HepG2 (cell line): ENCODE measurements around the gene WDR49. TPM values are rescaled to one million over a fixed set of nuclear protein-coding genes. Genes with fewer than 3 reads are reported as not detected.

Source experiments
- ATAC-seq: fragments of 200-7000 bp; cut with Tn5 transposase; 3 replicates; pipeline ENCODE4 v1.9.1; 2020; ENCODE audit warnings: mild to moderate bottlenecking, moderate library complexity
- BruUV-seq: library from RNA; stranded (reverse); fragments of 400-500 nt; replicated peaks from 2 replicates; lab custom pipeline; 2021; lab: Mats Ljungman, UMichigan
- CTCF ChIA-PET: fragments of 300-600 bp; formaldehyde crosslinking; extraction: SDS; loops from one replicate; lab custom pipeline; 2021; ENCODE audit warnings: low total read pairs, inconsistent platforms, low intra/inter-chr PET ratio; lab: Yijun Ruan, JAX
- POLR2A ChIA-PET: fragments of 350-600 bp; sonication (Branson Sonifier 250); formaldehyde crosslinking; loops from one replicate; lab custom pipeline; 2020; ENCODE audit warnings: antibody characterized with exemption, inconsistent platforms; lab: Yijun Ruan, JAX
- DNase-seq: peaks from one replicate; pipeline ENCODE4 v3.0.0-alpha.2; 2015; ENCODE audit warnings: low spot score
- FAIRE-seq: peaks from 3 replicates; lab custom pipeline; 2011; peaks lifted over from hg19 to GRCh38; lab: Jason Lieb, UNC
- H2AFZ ChIP-seq: one replicate; pipeline ENCODE4 v1.6.1; 2011; ENCODE audit warnings: low read length, inconsistent platforms
- H3K27ac ChIP-seq: fragments of 300-600 bp; 3 replicates; pipeline ENCODE4 v1.8.0; 2011; ENCODE audit warnings: mixed run types, mild to moderate bottlenecking, mixed read lengths, low read length, inconsistent platforms; ENCODE audit not compliant: insufficient read depth; ENCODE audit errors: extremely low read length
- H3K27me3 ChIP-seq, 2 experiments: fragments of 200-600 bp in 1 of 2; 2 replicates in 1 of 2; 3 replicates in 1 of 2; pipeline versions ENCODE4 v1.6.0 to v1.8.0; 2011; ENCODE audit warnings: low read length in 2 of 2, mild to moderate bottlenecking in 2 of 2, moderate library complexity in 2 of 2, inconsistent platforms in 1 of 2; ENCODE audit not compliant: insufficient read depth in 2 of 2, control insufficient read depth in 1 of 2
- H3K36me3 ChIP-seq, 2 experiments: fragments of 200-600 bp in 1 of 2; replicated peaks in 1 of 2; 2 replicates in 1 of 2; 3 replicates in 1 of 2; pipeline versions ENCODE4 v1.5.1 to v1.8.0; 2011; ENCODE audit warnings: low read length in 2 of 2, inconsistent platforms in 1 of 2; ENCODE audit not compliant: insufficient read depth in 2 of 2, control insufficient read depth in 1 of 2
- H3K4me1 ChIP-seq: 2 replicates; pipeline ENCODE4 v1.5.1; 2012; ENCODE audit warnings: low read length, inconsistent platforms; ENCODE audit not compliant: insufficient read depth
- H3K4me2 ChIP-seq: 2 replicates; pipeline ENCODE4 v1.6.0; 2011; ENCODE audit warnings: low read depth, low read length, inconsistent platforms
- H3K4me3 ChIP-seq, 3 experiments: fragments of 200-600 bp in 1 of 3; sonication (generic), shearing (Covaris generic) in 1 of 3; replicated peaks in 1 of 3; 2 replicates each; pipeline ENCODE4 v1.5.1; 2011 to 2016; ENCODE audit warnings: low read length in 3 of 3, inconsistent platforms in 2 of 3, low read depth in 2 of 3, mild to moderate bottlenecking in 2 of 3, control low read depth in 1 of 3, mixed read lengths in 1 of 3; ENCODE audit not compliant: insufficient read depth in 1 of 3
- H3K79me2 ChIP-seq: one replicate; pipeline ENCODE4 v1.6.1; 2011; ENCODE audit warnings: low read length, inconsistent platforms; ENCODE audit not compliant: insufficient read depth
- H3K9ac ChIP-seq: 2 replicates; pipeline ENCODE4 v1.6.0; 2011; ENCODE audit warnings: mild to moderate bottlenecking, low read depth, low read length, inconsistent platforms; ENCODE audit not compliant: insufficient read depth
- H3K9me3 ChIP-seq: 2 replicates; pipeline ENCODE4 v1.5.1; 2012; ENCODE audit warnings: mild to moderate bottlenecking, low read length
- H4K20me1 ChIP-seq: 2 replicates; pipeline ENCODE4 v1.6.0; 2011; ENCODE audit warnings: inconsistent platforms, mild to moderate bottlenecking, low read length, moderate library complexity; ENCODE audit not compliant: insufficient read depth
- ATF6 ChIP-seq: sonication (generic); formaldehyde crosslinking; conservative IDR thresholded peaks from 2 replicates; pipeline ENCODE4 v1.4.0; 2020; ENCODE audit warnings: missing genetic modification reagents
- CTCF ChIP-seq: sonication (generic); formaldehyde crosslinking; IDR thresholded peaks from 2 replicates; pipeline ENCODE4 v1.5.0; 2020; ENCODE audit warnings: mild to moderate bottlenecking, missing genetic modification reagents, moderate library complexity
- EED ChIP-seq: sonication (generic); formaldehyde crosslinking; IDR thresholded peaks from 2 replicates; pipeline ENCODE4 v1.5.0; 2020; ENCODE audit warnings: mild to moderate bottlenecking, missing genetic modification reagents
- MLXIP ChIP-seq: sonication (generic); formaldehyde crosslinking; IDR thresholded peaks from 2 replicates; pipeline ENCODE4 v1.9.0; 2021; ENCODE audit warnings: missing genetic modification reagents, borderline replicate concordance
- MTERF4 ChIP-seq: sonication (generic); formaldehyde crosslinking; IDR thresholded peaks from 2 replicates; pipeline ENCODE4 v1.8.0; 2023; ENCODE audit warnings: mild to moderate bottlenecking, missing genetic modification reagents
- PBX3 ChIP-seq: sonication (generic); formaldehyde crosslinking; IDR thresholded peaks from 2 replicates; pipeline ENCODE4 v1.8.1; 2023; ENCODE audit warnings: missing genetic modification reagents, inconsistent platforms, borderline replicate concordance
- ZBTB4 ChIP-seq: sonication (generic); formaldehyde crosslinking; IDR thresholded peaks from 2 replicates; pipeline ENCODE4 v1.4.0; 2020; ENCODE audit warnings: missing genetic modification reagents, mild to moderate bottlenecking, borderline replicate concordance
- ZMYM4 ChIP-seq: sonication (generic); formaldehyde crosslinking; IDR thresholded peaks from 2 replicates; pipeline ENCODE4 v1.8.1; 2023; ENCODE audit warnings: mild to moderate bottlenecking, missing genetic modification reagents
- ZNF446 ChIP-seq: sonication (generic); formaldehyde crosslinking; IDR thresholded peaks from 2 replicates; pipeline ENCODE4 v1.5.0; 2020; ENCODE audit warnings: mild to moderate bottlenecking, missing genetic modification reagents
- ZNF713 ChIP-seq: sonication (generic); formaldehyde crosslinking; IDR thresholded peaks from 2 replicates; pipeline ENCODE4 v1.4.0; 2020; ENCODE audit warnings: mild to moderate bottlenecking, missing genetic modification reagents
- WGBS: methylation state at CpG from one replicate; pipeline ENCODE4 v1.1.6; 2017; ENCODE audit warnings: low lambda C conversion rate; 5-methylcytosine and 5-hydroxymethylcytosine counted together
- in situ Hi-C: cut with HindIII; loops from 2 replicates; pipeline ENCODE4 v1.10.0; 2017; ENCODE audit warnings: low pct_unique_long_range_greater_than_20kb; ENCODE audit not compliant: extremely low pct_ligation_motif_present
- intact Hi-C: fragments of 100-400 bp; cut with micrococcal nuclease; formaldehyde crosslinking; loops from one replicate; pipeline ENCODE4 v1.10.0; 2022; ENCODE audit not compliant: unreplicated experiment
- polyA plus RNA-seq, 8 experiments: library from polyadenylated mRNA; depleted of rRNA in 3 of 8; stranded (reverse) in 7 of 8; unstranded in 1 of 8; fragments of >200 nt; fragmentation: Illumina TruSeq in 4 of 8; extraction: Trizol in 4 of 8; gene quantifications; 2 replicates each; pipeline versions ENCODE4 v1.2.1 to v1.2.3, GENCODE V29; 2011 to 2016; ENCODE audit warnings: low read depth in 4 of 8, missing spikeins in 1 of 8, mixed read lengths in 1 of 8; ENCODE audit not compliant: insufficient read depth in 1 of 8
- total RNA-seq, 5 experiments: library from RNA; depleted of rRNA; stranded (reverse); fragments of >200 nt; fragmentation: Illumina TruSeq; extraction: Trizol; gene quantifications; 2 replicates each; pipeline ENCODE4 v1.2.3, GENCODE V29; 2016; ENCODE audit warnings: low read depth in 1 of 5

WDR49 gene
- total and polyA plus RNA-seq, 2 of the 13 experiments (the other 11 are each of a cell fraction or from before 2014, with no cell fraction given) = 0.04 TPM; not detected in 1

GRCh38 chr3:167456157-167456799, 197.5 kb downstream of the WDR49 start:
- Histone ChIP-seq H3K4me1 (no peaks in the 10 kb centered on the region), H3K79me2 (no peaks in the 10 kb centered on the region), H2AFZ (no peak overlapping the region), H3K9me3 (no peaks in the 10 kb centered on the region), H4K20me1 (no peaks in the 10 kb centered on the region), H3K4me3 (no peak overlapping the region), H3K27ac (no peak overlapping the region), H3K36me3 (no peaks in the 10 kb centered on the region), H3K4me2 (no peak overlapping the region), H3K27me3 (no peaks in the 10 kb centered on the region; a peak in 1 of 5 replicates), H3K9ac (no peak overlapping the region)
- intact Hi-C loops = no loop called here
- in situ Hi-C loops = no loop called here
- CTCF ChIA-PET = no interaction called here
- no TSS peak for BruUV-seq
- POLR2A ChIA-PET = no interaction called here
- DNase-seq (no peak), ATAC-seq (no peak), FAIRE-seq (no peak)
- 18% methylated on average over 6 of the region's 6 CpGs for WGBS
- TF ChIP-seq EED (CRISPR knock-in tag) (no peak), ZNF446 (CRISPR knock-in tag) (no peak), MTERF4 (CRISPR knock-in tag) (no peak), ZBTB4 (no peak), ZMYM4 (no peak), MLXIP (CRISPR knock-in tag) (no peak), ATF6 (CRISPR knock-in tag) (no peak), PBX3 (CRISPR knock-in tag) (no peak), ZNF713 (CRISPR knock-in tag) (no peak), CTCF (CRISPR knock-in tag) (no peak)
